GM12891 (cell line): ENCODE measurements around the gene TTLL1.

Experiments used
- DNase-seq: peaks from one replicate; pipeline ENCODE4 v3.0.0; 2011; ENCODE audit warnings: low spot score; ENCODE audit not compliant: insufficient read length
- FAIRE-seq: peaks from 2 replicates; lab custom pipeline; 2011; peaks lifted over from hg19 to GRCh38; lab: Jason Lieb, UNC
- PAX5 ChIP-seq: IDR thresholded peaks from 2 replicates; pipeline ENCODE4 v1.6.1; 2011; ENCODE audit warnings: low read length, moderate library complexity, mild to moderate bottlenecking; ENCODE audit not compliant: insufficient read depth, severe bottlenecking
- POLR2A ChIP-seq: IDR thresholded peaks from 2 replicates; pipeline ENCODE4 v1.6.1; 2011; ENCODE audit warnings: low read depth, low read length, control low read depth
- POLR2AphosphoS5 ChIP-seq: IDR thresholded peaks from 2 replicates; pipeline ENCODE4 v1.6.1; 2011; ENCODE audit warnings: low read depth, low read length, control low read depth
- POU2F2 ChIP-seq: IDR thresholded peaks from 2 replicates; pipeline ENCODE4 v1.6.1; 2011; ENCODE audit warnings: low read depth, mild to moderate bottlenecking, control low read depth, low read length, moderate library complexity
- SPI1 ChIP-seq: IDR thresholded peaks from 2 replicates; pipeline ENCODE4 v1.6.1; 2011; ENCODE audit warnings: low read depth, low read length, control low read depth
- TAF1 ChIP-seq: IDR thresholded peaks from 2 replicates; pipeline ENCODE4 v1.6.1; 2011; ENCODE audit warnings: low read depth, low read length, control low read depth

TTLL1 gene

GRCh38 chr22:43066844-43067385 is 22.3 kb downstream of the TTLL1 start:
- no peak for TF ChIP-seq PAX5
- DNase-seq, result no peak
- FAIRE-seq, result no peak

GRCh38 chr22:43066134-43066533 is 23.1 kb downstream of the TTLL1 start:
- FAIRE-seq (no peak), DNase-seq (no peak)
- TF ChIP-seq TAF1 (no peak), POLR2AphosphoS5 (no peak), SPI1 (no peak), POLR2A (no peak), PAX5 (no peak), POU2F2 (no peak)

GRCh38 chr22:43060183-43060582 is 29.0 kb downstream of the TTLL1 start:
- DNase-seq (peak; percentile 57), FAIRE-seq (peak; percentile 67)

GRCh38 chr22:43057641-43058040 is 31.6 kb downstream of the TTLL1 start:
- no peak for FAIRE-seq
- TF ChIP-seq PAX5, result no peak
- no peak for TF ChIP-seq SPI1
- no peak for TF ChIP-seq POU2F2
- TF ChIP-seq POLR2A, result no peak
- no peak for TF ChIP-seq POLR2AphosphoS5
- TF ChIP-seq TAF1, result no peak

More at GRCh38 chr22:43060183-43060582, 29.0 kb downstream of the TTLL1 start:
- TF ChIP-seq POLR2AphosphoS5, result no peak
- no peak for TF ChIP-seq TAF1
- TF ChIP-seq PAX5, result no peak
- TF ChIP-seq POU2F2, result no peak
- no peak for TF ChIP-seq SPI1
- TF ChIP-seq POLR2A, result no peak

GRCh38 chr22:43053176-43053575 is 36.0 kb downstream of the TTLL1 start:
- FAIRE-seq, result no peak
- no peak for TF ChIP-seq TAF1
- no peak for TF ChIP-seq POU2F2
- TF ChIP-seq SPI1, result no peak
- TF ChIP-seq POLR2A, result no peak
- TF ChIP-seq POLR2AphosphoS5, result no peak
- no peak for TF ChIP-seq PAX5
- no peak for DNase-seq

More at GRCh38 chr22:43057641-43058040, 31.6 kb downstream of the TTLL1 start:
- DNase-seq, result no peak

GRCh38 chr22:43050995-43051394 is 38.2 kb downstream of the TTLL1 start:
- TF ChIP-seq SPI1, result no peak
- TF ChIP-seq TAF1, result no peak
- no peak for DNase-seq
- no peak for FAIRE-seq

- no peak for FAIRE-seq
- no peak for DNase-seq
- TF ChIP-seq POLR2A (no peak), PAX5 (no peak), SPI1 (no peak), POU2F2 (no peak)
Observed at GRCh38 chr22:43047605-43048004, 41.6 kb downstream of the TTLL1 start.

- DNase-seq (no peak), FAIRE-seq (no peak)
- TF ChIP-seq POLR2AphosphoS5 (no peak), TAF1 (no peak), PAX5 (no peak), SPI1 (no peak), POLR2A (no peak), POU2F2 (no peak)
Observed at GRCh38 chr22:43044290-43044712, 44.9 kb downstream of the TTLL1 start.

- FAIRE-seq, result no peak
- no peak for DNase-seq
- no peak for TF ChIP-seq POU2F2
- TF ChIP-seq POLR2AphosphoS5, result no peak
- no peak for TF ChIP-seq TAF1
- TF ChIP-seq PAX5, result no peak
- no peak for TF ChIP-seq POLR2A
- TF ChIP-seq SPI1, result no peak
Observed at GRCh38 chr22:43042101-43042780, 47.0 kb downstream of the TTLL1 start.

- DNase-seq (no peak), FAIRE-seq (no peak)
- TF ChIP-seq SPI1, result no peak
Observed at GRCh38 chr22:43039800-43040199, 49.4 kb downstream of the TTLL1 start.

GRCh38 chr22:43038325-43038724 is 50.9 kb downstream of the TTLL1 start:
- no peak for TF ChIP-seq TAF1
- TF ChIP-seq SPI1, result no peak
- TF ChIP-seq POU2F2, result no peak
- TF ChIP-seq PAX5, result no peak
- no peak for TF ChIP-seq POLR2A
- TF ChIP-seq POLR2AphosphoS5, result no peak
- no peak for DNase-seq
- FAIRE-seq, result no peak
